ENCODE results near the gene TAF4B. TPM values are rescaled to one million over a fixed set of nuclear protein-coding genes. Genes with fewer than 3 reads are reported as not detected.
"Not testable (repeated sequence)": the region's sequence is repeated elsewhere in the genome, so short reads cannot be mapped to it uniquely, and the experiment has no call there.

The TAF4B gene
- total RNA-seq, 1 experiment from 2014 or later, result 8.3 TPM

DNA sequence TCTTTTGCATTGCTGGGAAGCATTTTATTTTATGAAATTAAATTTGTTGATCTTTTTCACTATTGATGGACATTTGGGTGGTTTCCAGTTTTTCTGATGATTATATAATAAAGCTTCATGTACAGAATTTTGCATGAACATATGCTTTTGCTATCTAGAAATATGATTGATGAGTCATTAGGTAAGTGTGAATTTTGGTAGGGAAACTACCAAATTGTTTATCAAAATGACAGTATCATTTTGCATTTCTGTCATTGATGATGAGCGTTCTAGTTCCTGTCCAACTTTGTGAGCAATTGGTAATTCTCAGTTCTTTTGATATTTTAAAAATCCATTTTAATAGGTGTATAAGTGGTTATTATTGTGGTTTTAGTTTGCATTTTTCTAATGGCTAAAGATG is 67.7 kb downstream of the TAF4B start:
- H3K4me3 ChIP-seq (ENCODE audit: low read length), result no peak overlapping the region
- no peaks in the 10 kb centered on the region for H3K27me3 ChIP-seq (ENCODE audit: low read length)
- H3K9me3 ChIP-seq (ENCODE audit: low read length), result no peaks in the 10 kb centered on the region
- DNase-seq, result no peak
- H3K36me3 ChIP-seq (ENCODE audit: low read depth, low read length), result no peaks in the 10 kb centered on the region
- CTCF ChIA-PET, result no interaction called here
- TF ChIP-seq EZH2 (IDR thresholded peaks at IDR 0.05; ENCODE audit: low read length, unreplicated experiment) (no peak), EZH2phosphoT487 (IDR thresholded peaks at IDR 0.05; ENCODE audit: borderline replicate concordance, low read length) (no peak)
- TF ChIP-seq, protein P1, sequence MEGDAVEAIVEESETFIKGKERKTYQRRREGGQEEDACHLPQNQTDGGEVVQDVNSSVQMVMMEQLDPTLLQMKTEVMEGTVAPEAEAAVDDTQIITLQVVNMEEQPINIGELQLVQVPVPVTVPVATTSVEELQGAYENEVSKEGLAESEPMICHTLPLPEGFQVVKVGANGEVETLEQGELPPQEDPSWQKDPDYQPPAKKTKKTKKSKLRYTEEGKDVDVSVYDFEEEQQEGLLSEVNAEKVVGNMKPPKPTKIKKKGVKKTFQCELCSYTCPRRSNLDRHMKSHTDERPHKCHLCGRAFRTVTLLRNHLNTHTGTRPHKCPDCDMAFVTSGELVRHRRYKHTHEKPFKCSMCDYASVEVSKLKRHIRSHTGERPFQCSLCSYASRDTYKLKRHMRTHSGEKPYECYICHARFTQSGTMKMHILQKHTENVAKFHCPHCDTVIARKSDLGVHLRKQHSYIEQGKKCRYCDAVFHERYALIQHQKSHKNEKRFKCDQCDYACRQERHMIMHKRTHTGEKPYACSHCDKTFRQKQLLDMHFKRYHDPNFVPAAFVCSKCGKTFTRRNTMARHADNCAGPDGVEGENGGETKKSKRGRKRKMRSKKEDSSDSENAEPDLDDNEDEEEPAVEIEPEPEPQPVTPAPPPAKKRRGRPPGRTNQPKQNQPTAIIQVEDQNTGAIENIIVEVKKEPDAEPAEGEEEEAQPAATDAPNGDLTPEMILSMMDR (conservative IDR thresholded peaks at IDR 0.05; ENCODE audit: low read depth, low read length), result no peak
- H3K4me1 ChIP-seq (ENCODE audit: insufficient read depth, low read length), result no peaks in the 10 kb centered on the region
- BruUV-seq (replicated peaks), result no TSS peak
- H3K9me2 ChIP-seq (replicated peaks; ENCODE audit: low read length), result no peaks in the 10 kb centered on the region
- intact Hi-C loops (cut with micrococcal nuclease), result no loop called here
- H3K9ac ChIP-seq (ENCODE audit: low read length), result no peak overlapping the region
- H3K79me2 ChIP-seq (ENCODE audit: low read length), result no peaks in the 10 kb centered on the region
- no peak overlapping the region for H3K4me2 ChIP-seq (ENCODE audit: low read length)
- no peak overlapping the region for H2AFZ ChIP-seq (ENCODE audit: low read length)
- H3F3A ChIP-seq (ENCODE audit: low read length, unreplicated experiment), result no peaks in the 10 kb centered on the region
- no peaks in the 10 kb centered on the region for H4K20me1 ChIP-seq (ENCODE audit: low read length)
- H3K27ac ChIP-seq (ENCODE audit: low read length), result no peak overlapping the region
- POLR2A ChIA-PET (ENCODE audit: unreplicated experiment), result no interaction called here
- no peak for ATAC-seq

DNA sequence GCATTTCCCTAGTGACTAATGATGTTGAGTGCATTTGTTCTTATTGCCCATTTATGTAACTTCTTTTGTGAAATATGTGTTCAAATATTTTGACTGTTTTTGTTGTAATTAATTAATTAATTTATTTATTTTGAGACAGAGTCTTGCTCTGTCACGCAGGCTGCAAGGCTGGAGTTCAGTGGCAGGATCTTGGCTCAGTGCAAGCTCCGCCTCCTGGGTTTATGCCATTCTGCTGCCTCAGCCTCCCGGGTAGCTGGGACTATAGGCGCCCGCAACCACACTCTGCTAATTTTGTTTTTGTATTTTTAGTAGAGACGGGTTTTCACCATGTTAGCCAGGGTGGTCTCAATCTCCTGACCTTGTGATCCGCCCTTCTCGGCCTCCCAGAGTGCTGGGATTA is 71.9 kb downstream of the TAF4B start:
- no peaks in the 10 kb centered on the region for H3F3A ChIP-seq (ENCODE audit: low read length, unreplicated experiment)
- no TSS peak for BruUV-seq (replicated peaks)
- CTCF ChIA-PET, result no interaction called here
- H2AFZ ChIP-seq (ENCODE audit: low read length), result no peak overlapping the region
- POLR2A ChIA-PET (ENCODE audit: unreplicated experiment), result no interaction called here
- no peaks in the 10 kb centered on the region for H3K36me3 ChIP-seq (ENCODE audit: low read depth, low read length)
- no peak for ATAC-seq
- H3K4me1 ChIP-seq (ENCODE audit: insufficient read depth, low read length), result no peaks in the 10 kb centered on the region
- H4K20me1 ChIP-seq (ENCODE audit: low read length), result no peaks in the 10 kb centered on the region
- TF ChIP-seq, protein P1 (conservative IDR thresholded peaks at IDR 0.05; ENCODE audit: low read depth, low read length), result no peak
- TF ChIP-seq EZH2 (IDR thresholded peaks at IDR 0.05; ENCODE audit: low read length, unreplicated experiment) (no peak), EZH2phosphoT487 (IDR thresholded peaks at IDR 0.05; ENCODE audit: borderline replicate concordance, low read length) (no peak)
- no peaks in the 10 kb centered on the region for H3K27me3 ChIP-seq (ENCODE audit: low read length)
- H3K9me3 ChIP-seq (ENCODE audit: low read length), result no peaks in the 10 kb centered on the region
- H3K79me2 ChIP-seq (ENCODE audit: low read length), result no peaks in the 10 kb centered on the region
- DNase-seq, result no peak
- no peaks in the 10 kb centered on the region for H3K9me2 ChIP-seq (replicated peaks; ENCODE audit: low read length)
- H3K4me3 ChIP-seq (ENCODE audit: low read length), result no peak overlapping the region
- H3K4me2 ChIP-seq (ENCODE audit: low read length), result no peak overlapping the region
- H3K9ac ChIP-seq (ENCODE audit: low read length), result no peak overlapping the region
- H3K27ac ChIP-seq (ENCODE audit: low read length), result no peak overlapping the region
- intact Hi-C loops (cut with micrococcal nuclease), result no loop called here

DNA sequence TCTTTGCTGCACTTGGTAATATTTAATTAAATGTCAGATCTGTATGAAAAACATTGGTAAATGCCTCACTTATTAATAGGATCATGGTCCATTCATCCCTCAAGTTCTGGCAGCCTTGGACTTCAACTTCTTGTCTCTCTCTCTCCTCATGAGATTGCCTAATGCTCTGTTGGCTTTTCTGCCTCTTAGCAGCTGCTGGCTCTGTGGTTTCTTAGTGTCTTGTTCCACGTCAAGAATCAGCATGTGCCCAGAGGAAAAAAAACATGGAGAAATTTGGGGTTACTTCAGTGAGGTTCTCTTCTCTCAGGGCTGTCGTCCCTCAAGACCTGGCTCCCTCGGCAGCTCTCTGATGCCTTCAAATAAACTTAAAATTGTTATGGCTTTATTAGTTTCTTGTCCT is 75.4 kb downstream of the TAF4B start:
- Histone ChIP-seq H3K4me3 (ENCODE audit: low read length) (no peak overlapping the region), H2AFZ (ENCODE audit: low read length) (no peak overlapping the region), H3K27me3 (ENCODE audit: low read length) (no peaks in the 10 kb centered on the region), H4K20me1 (ENCODE audit: low read length) (no peaks in the 10 kb centered on the region), H3K27ac (ENCODE audit: low read length) (no peak overlapping the region), H3K36me3 (ENCODE audit: low read depth, low read length) (no peaks in the 10 kb centered on the region), H3K9me3 (ENCODE audit: low read length) (no peaks in the 10 kb centered on the region), H3F3A (ENCODE audit: low read length, unreplicated experiment) (no peaks in the 10 kb centered on the region), H3K4me1 (ENCODE audit: insufficient read depth, low read length) (no peaks in the 10 kb centered on the region), H3K4me2 (ENCODE audit: low read length) (no peak overlapping the region), H3K9ac (ENCODE audit: low read length) (no peak overlapping the region), H3K79me2 (ENCODE audit: low read length) (no peaks in the 10 kb centered on the region), H3K9me2 (replicated peaks; ENCODE audit: low read length) (no peaks in the 10 kb centered on the region)
- no peak for ATAC-seq
- DNase-seq, result no peak
- TF ChIP-seq, protein P1 (conservative IDR thresholded peaks at IDR 0.05; ENCODE audit: low read depth, low read length), result no peak
- TF ChIP-seq EZH2phosphoT487 (IDR thresholded peaks at IDR 0.05; ENCODE audit: borderline replicate concordance, low read length) (no peak), EZH2 (IDR thresholded peaks at IDR 0.05; ENCODE audit: low read length, unreplicated experiment) (no peak)
- intact Hi-C loops (cut with micrococcal nuclease), result loop anchor here (10.0 kb wide), 2 partner anchors 153 to 703 kb away; no protein-coding TSS in a partner anchor
- ChIA-PET CTCF (no interaction called here), POLR2A (ENCODE audit: unreplicated experiment) (no interaction called here)
- no TSS peak for BruUV-seq (replicated peaks)

DNA sequence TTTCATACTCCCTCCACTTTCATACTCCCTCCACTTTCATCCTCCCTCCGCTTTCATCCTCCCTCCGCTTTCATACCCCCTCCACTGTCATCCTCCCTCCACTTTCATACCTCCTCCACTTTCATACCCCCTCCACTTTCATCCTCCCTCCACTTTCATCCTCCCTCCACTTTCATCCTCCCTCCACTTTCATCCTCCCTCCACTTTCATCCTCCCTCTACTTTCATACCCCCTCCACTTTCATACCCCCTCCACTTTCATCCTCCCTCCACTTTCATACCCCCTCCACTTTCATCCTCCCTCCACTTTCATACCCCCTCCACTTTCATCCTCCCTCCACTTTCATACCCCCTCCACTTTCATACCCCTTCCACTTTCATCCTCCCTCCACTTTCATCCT is 77.0 kb downstream of the TAF4B start:
- H3K27ac ChIP-seq (ENCODE audit: low read length); ATAC-seq; H3K9me3 ChIP-seq (ENCODE audit: low read length); POLR2A ChIA-PET (ENCODE audit: unreplicated experiment); H3K27me3 ChIP-seq (ENCODE audit: low read length); H4K20me1 ChIP-seq (ENCODE audit: low read length); H3K4me1 ChIP-seq (ENCODE audit: insufficient read depth, low read length); H3K4me2 ChIP-seq (ENCODE audit: low read length); H3K9ac ChIP-seq (ENCODE audit: low read length); H2AFZ ChIP-seq (ENCODE audit: low read length); H3K79me2 ChIP-seq (ENCODE audit: low read length); H3K9me2 ChIP-seq (replicated peaks; ENCODE audit: low read length); H3F3A ChIP-seq (ENCODE audit: low read length, unreplicated experiment); H3K4me3 ChIP-seq (ENCODE audit: low read length); H3K36me3 ChIP-seq (ENCODE audit: low read depth, low read length); DNase-seq; CTCF ChIA-PET; BruUV-seq (replicated peaks): not testable (repeated sequence)
- intact Hi-C loops (cut with micrococcal nuclease), result loop anchor here (10.0 kb wide), 2 partner anchors 152 to 702 kb away; no protein-coding TSS in a partner anchor

All from PC-3 (cell line).